GM19240 (cell line): ENCODE results near the gene ZFR.

Source experiments
- DNase-seq: peaks from one replicate; pipeline ENCODE4 v3.0.0; 2011; ENCODE audit warnings: low spot score; ENCODE audit not compliant: insufficient read length

Gene ZFR

GRCh38 chr5:32444431-32445286, at the start of gene ZFR:
TSS of gene ZFR (minus strand) at chr5:32444740. CDS start at chr5:32444658, 82 bp downstream.
- DNase-seq: peak; percentile 90

- DNase-seq: no peak
These were observed 46.5 kb upstream of the ZFR start for GRCh38 chr5:32490972-32491557.

GRCh38 chr5:32489791-32490562, 45.4 kb upstream of the ZFR start:
- peak; percentile 51 for DNase-seq

- no peak for DNase-seq
These were observed 42.9 kb upstream of the ZFR start for GRCh38 chr5:32487424-32487823.

- no peak for DNase-seq
These were observed 42.5 kb upstream of the ZFR start for GRCh38 chr5:32487008-32487407.

GRCh38 chr5:32482193-32482592, 37.7 kb upstream of the ZFR start:
- DNase-seq: no peak

DNA sequence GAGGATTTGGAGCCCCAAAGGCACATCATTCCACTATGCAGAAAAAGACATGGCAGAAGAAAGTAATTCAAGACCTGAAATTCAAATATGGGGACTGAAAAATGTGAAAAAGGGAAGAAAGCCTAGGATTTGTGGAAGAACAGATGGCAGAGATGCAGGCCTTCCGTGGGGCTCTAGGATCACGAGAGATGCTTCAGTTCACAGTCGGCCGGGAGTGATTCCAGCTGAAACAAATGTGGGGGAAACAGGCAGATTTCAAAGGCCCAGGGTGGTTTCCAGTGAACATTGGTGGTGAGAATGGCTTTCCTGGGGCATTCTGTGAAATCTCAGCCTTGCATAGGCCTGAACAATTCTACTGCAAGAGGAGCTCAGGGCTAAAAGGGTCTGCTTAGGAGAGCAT, 34.6 kb upstream of the ZFR start:
- no peak for DNase-seq

GRCh38 chr5:32476891-32477290, 32.4 kb upstream of the ZFR start:
- no peak for DNase-seq

- DNase-seq: no peak
These were observed 31.0 kb upstream of the ZFR start for GRCh38 chr5:32475334-32476097.

DNA sequence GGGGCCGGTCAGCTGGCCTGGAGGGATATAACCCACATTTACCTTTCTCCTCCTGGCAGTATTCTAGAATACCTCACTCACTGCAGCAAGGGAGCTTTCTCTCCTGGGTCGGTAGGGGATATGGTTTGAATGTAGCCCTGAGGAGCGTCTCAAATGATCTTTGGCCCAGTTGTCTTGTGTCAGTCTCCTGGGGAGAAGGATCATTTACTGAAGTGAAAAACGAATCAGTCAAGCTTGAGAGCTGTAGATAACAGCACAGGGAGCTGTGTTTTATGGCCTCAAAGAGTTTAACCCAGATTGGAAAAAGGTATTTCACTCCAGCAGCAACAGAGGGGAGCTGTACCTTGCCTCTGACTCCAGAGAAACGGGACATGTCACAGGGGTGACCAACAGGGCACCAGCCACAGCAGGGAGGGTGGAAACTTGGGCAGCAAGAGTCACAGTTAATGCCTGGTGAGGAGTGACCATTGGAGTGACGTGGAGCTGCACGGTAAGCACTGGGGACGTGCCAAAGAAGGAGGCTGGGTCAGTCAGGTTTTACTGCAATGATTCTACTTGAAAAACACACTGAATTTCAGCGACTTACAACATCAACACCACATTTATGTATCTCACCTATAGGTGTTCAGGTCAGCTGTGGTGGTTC, 29.8 kb upstream of the ZFR start:
- DNase-seq: no peak

DNA sequence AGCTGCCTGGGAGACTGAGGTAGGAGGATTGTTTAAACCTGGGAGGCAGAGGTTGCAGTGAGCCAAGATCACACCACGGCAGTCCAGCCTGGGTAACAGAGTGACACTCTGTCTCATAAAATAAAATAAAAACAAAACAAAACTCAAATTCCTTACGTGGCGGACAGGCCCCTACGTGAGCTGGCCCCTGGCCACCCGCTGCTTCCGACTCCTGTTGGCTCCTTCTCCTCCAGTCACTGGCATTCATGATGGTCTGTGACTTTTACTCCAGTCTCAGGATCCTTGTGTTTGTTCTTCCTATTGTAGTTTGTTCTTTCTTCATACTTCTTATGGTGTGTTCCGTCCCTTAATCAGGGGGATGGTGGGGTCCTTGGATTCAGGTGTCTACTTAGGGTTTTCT, 28.5 kb upstream of the ZFR start:
- no peak for DNase-seq

- no peak for DNase-seq
These were observed 27.2 kb upstream of the ZFR start for GRCh38 chr5:32471784-32472183.

GRCh38 chr5:32465076-32465475, 20.5 kb upstream of the ZFR start:
- DNase-seq: no peak

DNA sequence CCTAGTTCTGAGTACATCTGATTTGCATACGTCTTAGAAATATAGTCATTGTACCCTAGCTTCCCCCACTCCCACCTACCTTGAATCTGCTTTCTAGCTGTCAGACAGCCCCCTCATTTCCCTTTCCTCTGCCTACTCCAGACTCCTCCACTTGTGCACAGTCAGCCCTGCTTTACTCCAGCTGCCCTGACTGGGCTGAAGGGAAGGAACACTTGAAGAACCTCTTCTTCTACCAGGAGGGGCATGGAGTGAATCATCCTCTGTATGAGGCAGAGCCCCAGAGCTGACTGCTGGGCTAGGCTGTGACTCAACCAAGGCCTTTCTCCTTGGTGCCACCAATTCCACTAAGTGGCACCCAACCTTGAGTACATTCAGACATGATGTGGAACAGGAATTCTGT, 18.1 kb upstream of the ZFR start:
- DNase-seq: no peak

DNA sequence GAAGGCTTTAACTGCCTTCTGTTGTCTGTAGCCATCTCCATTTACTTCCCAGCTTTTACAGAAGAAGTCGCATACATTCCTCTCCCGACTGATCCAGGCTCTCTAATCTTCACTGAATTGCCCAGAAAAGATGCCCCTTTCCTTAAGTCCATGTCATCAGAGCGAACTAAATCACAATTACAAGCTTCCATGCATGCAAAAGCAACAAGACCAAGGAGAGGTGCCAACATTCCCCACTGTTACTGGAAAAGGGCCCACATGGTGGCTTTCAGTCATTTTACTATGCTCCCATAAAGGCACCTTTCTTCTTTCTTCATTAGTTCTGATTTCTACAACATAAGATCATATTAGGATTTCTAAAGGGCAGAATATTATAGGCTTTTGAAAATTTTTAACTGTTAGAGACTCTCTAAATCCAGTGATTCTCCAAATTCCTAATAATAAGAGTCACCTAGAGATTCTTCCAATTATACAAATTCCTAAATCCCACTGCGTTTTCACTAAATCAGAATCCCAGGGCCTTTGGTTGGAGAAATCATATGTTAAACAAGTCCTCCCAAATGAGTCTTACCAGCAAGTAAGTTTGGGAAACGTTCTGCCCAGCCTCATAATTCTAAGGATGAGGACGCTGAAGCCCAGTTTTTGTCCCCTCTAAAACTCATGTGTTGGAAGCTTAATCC, 17.0 kb upstream of the ZFR start:
- DNase-seq: no peak

GRCh38 chr5:32460702-32461101, 16.2 kb upstream of the ZFR start:
- no peak for DNase-seq

GRCh38 chr5:32458880-32459495, 14.4 kb upstream of the ZFR start:
- no peak for DNase-seq

GRCh38 chr5:32455311-32455710, 10.8 kb upstream of the ZFR start:
- no peak for DNase-seq

- no peak for DNase-seq
These were observed 10.3 kb upstream of the ZFR start for GRCh38 chr5:32454821-32455220.

- DNase-seq: no peak
These were observed 9.4 kb upstream of the ZFR start for GRCh38 chr5:32453916-32454315.
